ENCODE data around the gene CSNK1G2.

DNA sequence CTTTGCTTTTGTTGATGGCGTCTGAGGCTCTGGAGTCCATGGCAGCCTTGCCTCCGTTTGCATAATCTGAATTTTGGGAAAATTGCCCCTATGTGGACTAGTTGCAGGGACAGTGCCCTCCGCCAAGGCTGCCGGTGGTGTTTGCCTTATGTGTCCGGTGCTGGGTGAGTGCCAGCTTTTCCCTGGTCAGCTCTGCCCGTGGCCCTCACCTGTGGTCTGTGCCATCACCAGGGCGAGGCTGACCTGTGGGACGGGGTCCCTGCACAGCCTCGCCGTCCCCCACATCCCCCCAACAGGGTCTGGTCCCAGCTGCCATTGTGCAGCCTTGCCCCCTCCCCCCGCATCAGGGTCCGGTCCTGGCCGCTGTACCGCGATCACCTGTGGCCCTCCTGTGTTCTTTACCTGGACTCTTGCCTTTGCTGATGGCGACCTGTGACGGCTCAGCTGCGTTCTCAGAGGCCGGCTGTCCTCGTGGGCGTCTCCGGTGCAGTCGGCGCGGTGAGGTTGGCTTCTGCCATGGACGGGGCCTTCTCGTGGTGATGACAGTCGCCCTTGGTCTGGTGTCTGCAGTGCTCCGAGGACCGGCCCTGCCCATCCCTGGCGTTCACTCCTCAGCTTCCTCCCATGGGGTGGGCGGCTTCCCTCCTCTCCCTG lies 12.6 kb downstream of the CSNK1G2 start:
- TF ChIP-seq POLR2A (IDR thresholded peaks at IDR 0.05), result no peak
- TF ChIP-seq, protein P1, sequence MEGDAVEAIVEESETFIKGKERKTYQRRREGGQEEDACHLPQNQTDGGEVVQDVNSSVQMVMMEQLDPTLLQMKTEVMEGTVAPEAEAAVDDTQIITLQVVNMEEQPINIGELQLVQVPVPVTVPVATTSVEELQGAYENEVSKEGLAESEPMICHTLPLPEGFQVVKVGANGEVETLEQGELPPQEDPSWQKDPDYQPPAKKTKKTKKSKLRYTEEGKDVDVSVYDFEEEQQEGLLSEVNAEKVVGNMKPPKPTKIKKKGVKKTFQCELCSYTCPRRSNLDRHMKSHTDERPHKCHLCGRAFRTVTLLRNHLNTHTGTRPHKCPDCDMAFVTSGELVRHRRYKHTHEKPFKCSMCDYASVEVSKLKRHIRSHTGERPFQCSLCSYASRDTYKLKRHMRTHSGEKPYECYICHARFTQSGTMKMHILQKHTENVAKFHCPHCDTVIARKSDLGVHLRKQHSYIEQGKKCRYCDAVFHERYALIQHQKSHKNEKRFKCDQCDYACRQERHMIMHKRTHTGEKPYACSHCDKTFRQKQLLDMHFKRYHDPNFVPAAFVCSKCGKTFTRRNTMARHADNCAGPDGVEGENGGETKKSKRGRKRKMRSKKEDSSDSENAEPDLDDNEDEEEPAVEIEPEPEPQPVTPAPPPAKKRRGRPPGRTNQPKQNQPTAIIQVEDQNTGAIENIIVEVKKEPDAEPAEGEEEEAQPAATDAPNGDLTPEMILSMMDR (IDR thresholded peaks at IDR 0.05), result no peak
